Loucy (cell line): ENCODE data around the gene RPA3.
"Not testable (repeated sequence)": the region's sequence is repeated elsewhere in the genome, so short reads cannot be mapped to it uniquely, and the experiment has no call there.

Experiments used
- H2AFZ ChIP-seq: fragments of 200-600 bp; sonication (generic); 2 replicates; pipeline ENCODE4 v1.6.0; 2016; ENCODE audit warnings: antibody characterized with exemption, mild to moderate bottlenecking, low read length, moderate library complexity
- H3F3A ChIP-seq: fragments of 200-600 bp; 2 replicates; pipeline ENCODE4 v1.6.0; 2016; ENCODE audit warnings: antibody characterized with exemption, low read depth, mild to moderate bottlenecking
- H3K27me3 ChIP-seq: fragments of 200-600 bp; sonication (generic); 2 replicates; pipeline ENCODE4 v1.6.1; 2014; ENCODE audit warnings: low read length, mild to moderate bottlenecking; ENCODE audit not compliant: insufficient read depth, poor library complexity, severe bottlenecking
- H3K36me3 ChIP-seq: fragments of 200-600 bp; sonication (generic); 2 replicates; pipeline ENCODE4 v1.6.1; 2016; ENCODE audit warnings: low read length; ENCODE audit not compliant: insufficient read depth
- H3K4me1 ChIP-seq: fragments of 200-600 bp; sonication (generic); 2 replicates; pipeline ENCODE4 v1.5.1; 2014; ENCODE audit warnings: low read length, mild to moderate bottlenecking; ENCODE audit not compliant: insufficient read depth, poor library complexity, severe bottlenecking
- H3K4me2 ChIP-seq: fragments of 200-600 bp; sonication (generic); 2 replicates; pipeline ENCODE4 v1.6.0; 2014; ENCODE audit warnings: antibody characterized with exemption, low read length, low read depth, mild to moderate bottlenecking; ENCODE audit not compliant: poor library complexity, severe bottlenecking
- H3K4me3 ChIP-seq: fragments of 200-600 bp; sonication (generic); 2 replicates; pipeline ENCODE4 v1.5.1; 2014; ENCODE audit warnings: low read length, mild to moderate bottlenecking, mixed read lengths; ENCODE audit not compliant: poor library complexity, severe bottlenecking
- H3K79me2 ChIP-seq: fragments of 200-600 bp; sonication (generic); 2 replicates; pipeline ENCODE4 v1.6.1; 2014; ENCODE audit warnings: low read length; ENCODE audit not compliant: insufficient read depth
- H3K9ac ChIP-seq: fragments of 200-600 bp; sonication (generic); 2 replicates; pipeline ENCODE4 v1.6.0; 2014; ENCODE audit warnings: mild to moderate bottlenecking, low read depth, low read length, moderate library complexity; ENCODE audit not compliant: poor library complexity, severe bottlenecking
- H3K9me2 ChIP-seq: fragments of 200-600 bp; sonication (generic); replicated peaks from 2 replicates; pipeline ENCODE4 v1.6.1; 2016; ENCODE audit warnings: low read depth, low read length, mixed read lengths
- H3K9me3 ChIP-seq: fragments of 200-600 bp; sonication (generic); 2 replicates; pipeline ENCODE4 v1.6.1; 2014; ENCODE audit warnings: mild to moderate bottlenecking, antibody characterized with exemption, low read length, low read depth; ENCODE audit not compliant: insufficient read depth
- H4K20me1 ChIP-seq: fragments of 200-600 bp; sonication (generic); 2 replicates; pipeline ENCODE4 v1.6.0; 2014; ENCODE audit warnings: antibody characterized with exemption, low read length, mild to moderate bottlenecking; ENCODE audit not compliant: insufficient read depth, poor library complexity, severe bottlenecking
- CTCF ChIP-seq: fragments of 200-600 bp; sonication (generic); conservative IDR thresholded peaks from 2 replicates; pipeline ENCODE4 v1.5.1; 2014; ENCODE audit warnings: mild to moderate bottlenecking, antibody characterized with exemption, low read length
- EZH2phosphoT487 ChIP-seq: fragments of 200-600 bp; IDR thresholded peaks from 2 replicates; pipeline ENCODE4 v1.6.1; 2018; ENCODE audit warnings: antibody characterized with exemption, mild to moderate bottlenecking, moderate library complexity, borderline replicate concordance

Gene RPA3

GRCh38 chr7:7681936-7682329 lies 36.5 kb downstream of the RPA3 start:
- no peaks in the 10 kb centered on the region for H4K20me1 ChIP-seq
- H3K4me3 ChIP-seq, result peak overlapping the region; percentile 47
- H3K4me2 ChIP-seq, result peak overlapping the region; percentile 53
- H3K9me2 ChIP-seq, result no peaks in the 10 kb centered on the region
- H3F3A ChIP-seq, result 0 out of 2 replicates have a peak, but pooled peaks cover 7% of the 10 kb centered on the region
- no peaks in the 10 kb centered on the region for H3K27me3 ChIP-seq
- no peaks in the 10 kb centered on the region for H3K9me3 ChIP-seq
- H3K9ac ChIP-seq, result peak overlapping the region; percentile 53
- peaks cover 25% of the 10 kb centered on the region for H3K4me1 ChIP-seq
- TF ChIP-seq EZH2phosphoT487, result no peak
- TF ChIP-seq CTCF, result no peak
- H3K79me2 ChIP-seq, result peaks cover 19% of the 10 kb centered on the region; the same call in 1 of the 2 replicates
- peak overlapping the region; percentile 23; the same call in 1 of the 2 replicates for H2AFZ ChIP-seq
- H3K36me3 ChIP-seq, result peaks cover 4% of the 10 kb centered on the region; the same call in 1 of the 2 replicates

- H3K9me2 ChIP-seq, result no peaks in the 10 kb centered on the region
- peak overlapping the region; percentile 47 for H3K4me3 ChIP-seq
- TF ChIP-seq CTCF (peak; percentile 81), EZH2phosphoT487 (no peak)
- peak overlapping the region; percentile 23; the same call in 1 of the 2 replicates for H2AFZ ChIP-seq
- no peaks in the 10 kb centered on the region for H4K20me1 ChIP-seq
- 0 out of 2 replicates have a peak, but pooled peaks cover 7% of the 10 kb centered on the region for H3F3A ChIP-seq
- peak overlapping the region; percentile 53 for H3K9ac ChIP-seq
- no peaks in the 10 kb centered on the region for H3K9me3 ChIP-seq
- peaks cover 4% of the 10 kb centered on the region; the same call in 1 of the 2 replicates for H3K36me3 ChIP-seq
- H3K27me3 ChIP-seq, result no peaks in the 10 kb centered on the region
- peak overlapping the region; percentile 53 for H3K4me2 ChIP-seq
- peaks cover 19% of the 10 kb centered on the region; the same call in 1 of the 2 replicates for H3K79me2 ChIP-seq
- peaks cover 20% of the 10 kb centered on the region for H3K4me1 ChIP-seq
Observed at GRCh38 chr7:7681191-7681935, 37.0 kb downstream of the RPA3 start.

- H2AFZ ChIP-seq, H3K4me3 ChIP-seq: not testable (repeated sequence)
- H3F3A ChIP-seq, result 0 out of 2 replicates have a peak, but pooled peaks cover 10% of the 10 kb centered on the region
Observed at GRCh38 chr7:7679640-7680039, 38.8 kb downstream of the RPA3 start.

More at GRCh38 chr7:7679640-7680039, 38.8 kb downstream of the RPA3 start:
- not testable (repeated sequence) for H4K20me1 ChIP-seq, H3K27me3 ChIP-seq, H3K4me2 ChIP-seq, H3K9me2 ChIP-seq, H3K9ac ChIP-seq, H3K9me3 ChIP-seq, H3K36me3 ChIP-seq
- Histone ChIP-seq H3K4me1 (peaks cover 26% of the 10 kb centered on the region), H3K79me2 (peaks cover 14% of the 10 kb centered on the region; the same call in 1 of the 2 replicates)
